PC-9 (cell line): ENCODE results near the gene CDK5RAP3. TPM values are rescaled to one million over a fixed set of nuclear protein-coding genes. Genes with fewer than 3 reads are reported as not detected.

ENCODE experiments used
- BruUV-seq: library from RNA; stranded (reverse); fragments of 400-500 nt; replicated peaks from 2 replicates; lab custom pipeline; 2021; lab: Mats Ljungman, UMichigan
- CTCF ChIA-PET: fragments of 300-600 bp; sonication (Branson Sonifier 250); formaldehyde crosslinking; loops from one replicate; lab custom pipeline; 2022; ENCODE audit warnings: antibody characterized with exemption; lab: Charles Lee
- POLR2A ChIA-PET: fragments of 300-600 bp; sonication (Branson Sonifier 250); formaldehyde crosslinking; loops from one replicate; lab custom pipeline; 2022; ENCODE audit warnings: antibody characterized with exemption; ENCODE audit not compliant: unreplicated experiment; lab: Charles Lee
- DNase-seq, 2 experiments: peaks; one replicate each; pipeline versions ENCODE4 v3.0.0 to v3.0.0-alpha.2; 2015 to 2022; ENCODE audit warnings: mixed read lengths in 1 of 2
- H2AFZ ChIP-seq: fragments of 200-600 bp; sonication (generic); 2 replicates; pipeline ENCODE4 v1.8.1; 2017; ENCODE audit warnings: antibody characterized with exemption
- H3F3A ChIP-seq: fragments of 200-600 bp; sonication (generic); 2 replicates; pipeline ENCODE4 v1.8.1; 2017; ENCODE audit warnings: antibody characterized with exemption, mild to moderate bottlenecking, low read depth; ENCODE audit not compliant: insufficient read depth
- H3K27ac ChIP-seq: fragments of 200-600 bp; sonication (generic); 2 replicates; pipeline ENCODE4 v1.6.1; 2016; ENCODE audit warnings: mixed run types
- H3K27me3 ChIP-seq: fragments of 200-600 bp; sonication (generic); 2 replicates; pipeline ENCODE4 v1.6.1; 2016; ENCODE audit warnings: low read depth, mixed run types; ENCODE audit not compliant: insufficient read depth
- H3K36me3 ChIP-seq: fragments of 200-600 bp; sonication (generic); 2 replicates; pipeline ENCODE4 v1.6.1; 2016; ENCODE audit warnings: low read depth, mixed run types
- H3K4me1 ChIP-seq: fragments of 200-600 bp; sonication (generic); replicated peaks from 2 replicates; pipeline ENCODE4 v1.6.1; 2016; ENCODE audit warnings: mixed run types; ENCODE audit not compliant: insufficient read depth
- H3K4me2 ChIP-seq: fragments of 200-600 bp; sonication (generic); 2 replicates; pipeline ENCODE4 v1.6.1; 2017; ENCODE audit warnings: mixed run types
- H3K4me3 ChIP-seq: fragments of 200-600 bp; sonication (generic); 2 replicates; pipeline ENCODE4 v1.6.1; 2016; ENCODE audit warnings: mixed run types
- H3K79me2 ChIP-seq: fragments of 200-600 bp; sonication (generic); 2 replicates; pipeline ENCODE4 v1.6.1; 2017; ENCODE audit warnings: low read depth, mixed run types
- H3K9me2 ChIP-seq: fragments of 200-600 bp; sonication (generic); 2 replicates; pipeline ENCODE4 v1.8.1; 2017; ENCODE audit warnings: mild to moderate bottlenecking; ENCODE audit not compliant: insufficient read depth
- H3K9me3 ChIP-seq: fragments of 200-600 bp; sonication (generic); 2 replicates; pipeline ENCODE4 v1.8.1; 2016; ENCODE audit warnings: low read depth; ENCODE audit not compliant: insufficient read depth
- H4K20me1 ChIP-seq: fragments of 200-600 bp; sonication (generic); 2 replicates; pipeline ENCODE4 v1.8.1; 2017; ENCODE audit not compliant: insufficient read depth
- EZH2 ChIP-seq: fragments of 200-600 bp; sonication (generic); IDR thresholded peaks from 2 replicates; pipeline ENCODE4 v1.8.0; 2017; ENCODE audit warnings: antibody characterized with exemption, low read depth
- intact Hi-C: fragments of 100-400 bp; cut with micrococcal nuclease; formaldehyde crosslinking; loops from one replicate; pipeline ENCODE4 v1.10.0; 2022; ENCODE audit not compliant: unreplicated experiment
- total RNA-seq: library from RNA; stranded (reverse); gene quantifications from 2 replicates; pipeline ENCODE4 v1.2.3, GENCODE V29; 2021
- TF ChIP-seq, protein P1 (sequence below): fragments of 200-600 bp; sonication (generic); conservative IDR thresholded peaks from 2 replicates; pipeline ENCODE4 v1.6.1; 2017; ENCODE audit warnings: mixed run types, antibody characterized with exemption, mild to moderate bottlenecking, moderate library complexity

CDK5RAP3 gene
- total RNA-seq, 1 experiment from 2014 or later: 147 TPM

DNA sequence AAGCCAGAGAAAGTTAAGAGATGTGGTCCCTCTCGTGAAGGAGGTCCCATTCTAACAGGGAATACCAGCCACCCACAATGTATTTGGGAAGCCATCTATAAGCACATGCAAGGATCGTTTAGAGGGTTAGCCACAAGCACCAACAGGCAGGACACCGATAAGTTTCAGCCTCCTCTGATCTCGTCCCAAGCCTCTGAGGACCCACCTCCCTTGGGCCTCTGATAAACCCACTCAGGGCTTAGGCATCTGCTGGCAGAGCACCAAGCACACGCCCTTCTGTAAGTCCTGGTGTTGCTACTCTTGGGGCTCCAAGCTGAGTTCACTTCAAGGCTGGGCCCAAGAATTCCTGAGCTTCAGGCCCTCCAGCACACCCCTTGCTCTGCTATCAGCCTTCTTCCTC is 35.0 kb upstream of the CDK5RAP3 start:
- intact Hi-C loops: no loop called here
- Histone ChIP-seq H3K9me3 (no peaks in the 10 kb centered on the region), H3K79me2 (peaks cover 12% of the 10 kb centered on the region; the same call in 1 of the 2 replicates), H3K27me3 (no peaks in the 10 kb centered on the region), H3K4me2 (peak overlapping the region; percentile 58), H3K4me1 (peaks cover 62% of the 10 kb centered on the region), H3F3A (peaks cover 42% of the 10 kb centered on the region), H3K27ac (peak overlapping the region; percentile 73), H4K20me1 (no peaks in the 10 kb centered on the region), H3K9me2 (no peaks in the 10 kb centered on the region), H3K4me3 (no peak overlapping the region), H3K36me3 (no peaks in the 10 kb centered on the region), H2AFZ (no peak overlapping the region)
- ChIA-PET POLR2A (interaction anchor here (0.6 kb wide), 1 partner anchor 101 kb away, joined by 4 read pairs; no protein-coding TSS in a partner anchor), CTCF (interaction anchor here (1.0 kb wide), 1 partner anchor 11 kb away, joined by 4 read pairs; no protein-coding TSS in a partner anchor)
- peak; percentile 80 to 98 for DNase-seq
- TF ChIP-seq EZH2: no peak
- TF ChIP-seq, protein P1, sequence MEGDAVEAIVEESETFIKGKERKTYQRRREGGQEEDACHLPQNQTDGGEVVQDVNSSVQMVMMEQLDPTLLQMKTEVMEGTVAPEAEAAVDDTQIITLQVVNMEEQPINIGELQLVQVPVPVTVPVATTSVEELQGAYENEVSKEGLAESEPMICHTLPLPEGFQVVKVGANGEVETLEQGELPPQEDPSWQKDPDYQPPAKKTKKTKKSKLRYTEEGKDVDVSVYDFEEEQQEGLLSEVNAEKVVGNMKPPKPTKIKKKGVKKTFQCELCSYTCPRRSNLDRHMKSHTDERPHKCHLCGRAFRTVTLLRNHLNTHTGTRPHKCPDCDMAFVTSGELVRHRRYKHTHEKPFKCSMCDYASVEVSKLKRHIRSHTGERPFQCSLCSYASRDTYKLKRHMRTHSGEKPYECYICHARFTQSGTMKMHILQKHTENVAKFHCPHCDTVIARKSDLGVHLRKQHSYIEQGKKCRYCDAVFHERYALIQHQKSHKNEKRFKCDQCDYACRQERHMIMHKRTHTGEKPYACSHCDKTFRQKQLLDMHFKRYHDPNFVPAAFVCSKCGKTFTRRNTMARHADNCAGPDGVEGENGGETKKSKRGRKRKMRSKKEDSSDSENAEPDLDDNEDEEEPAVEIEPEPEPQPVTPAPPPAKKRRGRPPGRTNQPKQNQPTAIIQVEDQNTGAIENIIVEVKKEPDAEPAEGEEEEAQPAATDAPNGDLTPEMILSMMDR: no peak
- no TSS peak for BruUV-seq

DNA sequence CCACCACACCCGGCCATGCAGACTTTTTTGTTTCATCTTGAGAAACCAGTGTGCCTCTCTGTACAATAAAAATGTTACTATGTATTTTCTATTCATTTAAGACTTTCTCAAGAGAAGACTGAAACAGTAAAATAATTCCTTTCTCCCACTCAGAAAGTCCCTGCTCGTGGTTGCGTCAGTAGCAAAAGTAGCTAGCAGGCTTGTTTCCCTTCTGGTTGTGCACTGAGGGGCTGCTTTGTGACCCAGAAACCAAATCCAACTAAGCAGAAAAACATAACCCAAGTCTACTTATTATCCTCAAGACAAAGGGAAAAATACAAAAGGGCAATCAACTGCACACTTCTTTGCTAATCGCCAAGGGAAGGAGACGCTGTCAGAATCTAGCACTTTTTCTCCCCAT is 33.0 kb upstream of the CDK5RAP3 start:
- H3F3A ChIP-seq: peaks cover 42% of the 10 kb centered on the region
- ChIA-PET CTCF (interaction anchor here (0.7 kb wide), 1 partner anchor 43 kb away, joined by 3 read pairs; no protein-coding TSS in a partner anchor), POLR2A (interaction anchor here (0.5 kb wide), 1 partner anchor 27 kb away, joined by 5 read pairs; no protein-coding TSS in a partner anchor)
- H3K79me2 ChIP-seq: peaks cover 25% of the 10 kb centered on the region
- no TSS peak for BruUV-seq
- no peak for TF ChIP-seq EZH2
- TF ChIP-seq, protein P1: no peak
- H3K9me2 ChIP-seq: no peaks in the 10 kb centered on the region
- no peaks in the 10 kb centered on the region for H3K36me3 ChIP-seq
- H3K4me1 ChIP-seq: peaks cover 72% of the 10 kb centered on the region
- H3K27me3 ChIP-seq: no peaks in the 10 kb centered on the region
- DNase-seq: no peak
- peak overlapping the region; percentile 24; the same call in 1 of the 2 replicates for H2AFZ ChIP-seq
- H3K27ac ChIP-seq: peak overlapping the region; percentile 70
- peak overlapping the region; percentile 4; the same call in 1 of the 2 replicates for H3K4me3 ChIP-seq
- peak overlapping the region; percentile 58 for H3K4me2 ChIP-seq
- H3K9me3 ChIP-seq: no peaks in the 10 kb centered on the region
- no peaks in the 10 kb centered on the region for H4K20me1 ChIP-seq
- intact Hi-C loops: no loop called here

DNA sequence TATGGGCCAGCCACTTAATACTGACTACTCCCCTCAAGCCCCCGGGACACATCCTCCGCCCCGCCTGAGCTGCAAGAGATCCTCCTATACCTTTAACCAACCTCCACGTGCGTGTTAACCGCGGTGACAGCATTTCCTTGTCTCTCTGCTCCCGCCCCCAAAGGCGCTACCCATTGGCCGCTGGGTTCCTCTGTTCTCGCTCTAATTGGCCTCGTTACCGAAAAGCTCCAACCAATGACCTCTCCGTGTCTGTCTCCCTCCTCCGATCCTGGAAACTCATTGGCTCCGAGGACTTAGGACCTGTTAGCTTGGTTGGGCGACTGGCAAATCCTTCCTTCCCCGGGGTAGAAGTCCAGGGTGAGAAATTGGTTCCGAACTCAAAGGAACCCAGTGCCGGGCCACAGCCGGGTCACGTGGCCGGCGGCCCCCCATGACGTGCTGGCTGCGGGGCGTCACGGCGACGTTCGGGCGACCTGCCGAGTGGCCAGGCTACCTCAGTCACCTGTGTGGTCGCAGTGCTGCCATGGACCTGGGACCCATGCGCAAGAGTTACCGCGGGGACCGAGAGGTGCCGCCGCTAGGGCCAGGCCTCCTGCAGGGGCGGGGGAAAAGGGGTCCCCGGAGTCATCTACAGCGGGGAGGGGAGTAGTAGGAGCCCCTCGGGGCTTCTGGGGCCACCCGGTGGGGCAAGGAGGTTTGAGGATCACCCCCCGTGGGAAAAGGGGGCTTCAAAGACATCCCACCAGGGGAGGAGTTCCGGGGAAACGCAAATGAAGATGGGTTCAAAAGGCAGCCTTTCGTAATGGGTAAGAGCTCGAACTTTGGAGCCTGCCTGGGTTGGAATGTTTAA is 29.4 kb upstream of the CDK5RAP3 start, which contains the start of gene PNPO:
Gene PNPO, plus strand, starts transcription at position 326 of the 850 bp plus-strand sequence. Its CDS starts 105 bp downstream, at position 431.
- Histone ChIP-seq H3K36me3 (peaks cover 4% of the 10 kb centered on the region), H2AFZ (peak within 1 kb of the TSS; percentile 87), H3K27me3 (no peaks in the 10 kb centered on the region), H3K9me3 (no peaks in the 10 kb centered on the region), H3K27ac (peak within 1 kb of the TSS; percentile 33), H3K9me2 (no peaks in the 10 kb centered on the region), H3K79me2 (peaks cover 32% of the 10 kb centered on the region), H3K4me3 (peak within 1 kb of the TSS; percentile 87), H4K20me1 (no peaks in the 10 kb centered on the region), H3K4me1 (peaks cover 56% of the 10 kb centered on the region), H3K4me2 (peak within 1 kb of the TSS; percentile 94), H3F3A (peaks cover 37% of the 10 kb centered on the region; the same call in 1 of the 2 replicates)
- ChIA-PET CTCF (interaction anchor here (0.6 to 1.2 kb wide), 2 partner anchors 29 to 48 kb away, joined by 3 read pairs; partner anchors contain the start of gene CDK5RAP3), POLR2A (interaction anchor here (0.6 to 1.0 kb wide), 5 partner anchors 10 to 951 kb away, joined by 3 to 4 read pairs (median 3); partner anchors contain the start of gene ATP5MC1)
- intact Hi-C loops: loop anchor here (10.0 kb wide), 1 partner anchor 673 kb away; the partner anchor contains the start of genes HOXB7 and HOXB8
- TSS peak; percentile 47 for BruUV-seq
- DNase-seq: peak; percentile 88 to 96
- no peak for TF ChIP-seq EZH2
- TF ChIP-seq, protein P1: no peak; the same call in 1 of the 2 replicates
